Muscle layer of duodenum (tissue), 2 donors: ENCODE measurements around the gene MTHFD2.

ENCODE experiments used
- H3K27ac ChIP-seq: one replicate; pipeline ENCODE4 v1.7.0; 2013; ENCODE audit warnings: mild to moderate bottlenecking, low read length
- H3K27me3 ChIP-seq: one replicate; pipeline ENCODE4 v1.7.0; 2013; ENCODE audit warnings: low read depth, mild to moderate bottlenecking, control low read depth, low read length
- H3K36me3 ChIP-seq, 2 donors: one replicate each; pipeline ENCODE4 v1.7.0; 2013; ENCODE audit warnings: low read length in 2 of 2, control low read depth in 1 of 2, mild to moderate bottlenecking in 1 of 2; ENCODE audit not compliant: insufficient read depth in 2 of 2, control insufficient read depth in 1 of 2
- H3K4me1 ChIP-seq, 2 donors: one replicate each; pipeline ENCODE4 v1.7.0; 2013; ENCODE audit warnings: low read length in 2 of 2, mild to moderate bottlenecking in 2 of 2, control low read depth in 1 of 2, moderate library complexity in 1 of 2; ENCODE audit not compliant: insufficient read depth in 2 of 2, control insufficient read depth in 1 of 2
- H3K4me3 ChIP-seq, 2 donors: one replicate each; pipeline ENCODE4 v1.7.0; 2013; ENCODE audit warnings: low read length in 2 of 2, low read depth in 1 of 2, mild to moderate bottlenecking in 1 of 2
- H3K9me3 ChIP-seq, 2 donors: one replicate each; pipeline ENCODE4 v1.7.0; 2013; ENCODE audit warnings: low read length in 2 of 2, control low read depth in 1 of 2, mild to moderate bottlenecking in 1 of 2; ENCODE audit not compliant: control insufficient read depth in 1 of 2
- donor health status: healthy.

Gene MTHFD2

DNA sequence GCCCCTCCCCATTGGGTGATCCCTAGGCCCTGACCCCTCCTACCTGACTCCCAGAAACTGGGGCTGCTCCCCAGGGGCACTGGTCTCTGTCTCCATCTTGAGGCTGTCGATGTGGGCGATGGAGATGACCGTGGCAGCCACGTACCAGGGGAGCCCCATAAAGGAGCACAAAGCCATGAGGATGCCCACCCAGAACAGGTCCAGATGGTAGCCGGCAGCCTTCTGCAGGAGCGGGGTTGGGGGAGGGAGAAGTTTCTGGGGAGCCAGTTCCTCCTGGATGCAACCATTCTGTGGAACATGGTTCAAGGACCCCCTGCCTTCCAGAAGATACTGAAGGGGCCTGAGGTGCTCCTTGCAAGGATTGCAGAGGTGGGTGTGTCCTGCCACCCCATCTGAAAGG is 34.0 kb downstream of the MTHFD2 start:
- H3K4me1 ChIP-seq: no peaks in the 10 kb centered on the region
- H3K36me3 ChIP-seq: no peaks in the 10 kb centered on the region
- H3K27ac ChIP-seq: no peak overlapping the region
- no peaks in the 10 kb centered on the region for H3K9me3 ChIP-seq
- H3K27me3 ChIP-seq: no peaks in the 10 kb centered on the region
- H3K4me3 ChIP-seq: no peak overlapping the region

DNA sequence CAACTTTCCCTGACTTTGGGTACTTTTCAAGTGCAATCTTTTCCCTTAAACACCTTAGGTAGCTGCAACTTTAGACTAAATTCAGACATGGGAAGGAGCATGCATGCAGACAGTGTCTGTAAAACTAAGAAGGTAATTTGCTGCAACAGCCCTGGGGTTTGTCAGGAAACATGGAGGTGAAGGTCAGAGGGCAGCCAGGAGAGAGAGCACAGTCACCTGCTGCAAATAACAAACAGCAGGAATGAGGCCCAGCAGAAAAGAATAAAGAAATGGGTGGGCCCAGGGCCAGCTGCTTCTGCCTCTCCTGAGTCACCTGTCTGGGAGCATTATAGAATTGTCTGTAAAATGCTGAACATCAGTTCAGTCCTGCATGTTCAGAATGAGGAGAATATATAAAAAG is 35.2 kb downstream of the MTHFD2 start:
- Histone ChIP-seq H3K4me1 (no peaks in the 10 kb centered on the region), H3K27ac (no peak overlapping the region), H3K27me3 (no peaks in the 10 kb centered on the region), H3K9me3 (no peaks in the 10 kb centered on the region), H3K4me3 (no peak overlapping the region), H3K36me3 (no peaks in the 10 kb centered on the region)

DNA sequence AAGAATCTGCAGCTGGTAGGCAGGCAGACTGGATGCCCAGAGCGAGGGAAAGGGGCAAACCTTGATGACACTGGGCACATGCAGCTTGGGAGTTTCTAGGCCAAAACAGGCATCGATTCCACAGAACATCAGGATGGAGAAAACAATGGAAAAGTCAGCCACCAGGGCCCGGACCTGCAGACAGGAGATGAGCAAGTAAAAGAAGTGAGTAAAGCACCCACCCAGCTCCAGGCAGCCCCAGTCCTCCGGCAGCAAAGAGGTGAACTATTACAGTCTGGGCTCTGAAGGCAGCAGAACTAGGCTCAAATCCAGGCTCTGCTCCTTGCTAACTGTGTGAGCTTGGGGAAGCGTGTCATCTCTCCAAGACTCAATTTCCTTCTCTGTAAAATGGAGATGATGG is 36.6 kb downstream of the MTHFD2 start:
- Histone ChIP-seq H3K4me1 (no peaks in the 10 kb centered on the region), H3K36me3 (no peaks in the 10 kb centered on the region), H3K9me3 (no peaks in the 10 kb centered on the region), H3K4me3 (no peak overlapping the region), H3K27me3 (no peaks in the 10 kb centered on the region), H3K27ac (no peak overlapping the region)

DNA sequence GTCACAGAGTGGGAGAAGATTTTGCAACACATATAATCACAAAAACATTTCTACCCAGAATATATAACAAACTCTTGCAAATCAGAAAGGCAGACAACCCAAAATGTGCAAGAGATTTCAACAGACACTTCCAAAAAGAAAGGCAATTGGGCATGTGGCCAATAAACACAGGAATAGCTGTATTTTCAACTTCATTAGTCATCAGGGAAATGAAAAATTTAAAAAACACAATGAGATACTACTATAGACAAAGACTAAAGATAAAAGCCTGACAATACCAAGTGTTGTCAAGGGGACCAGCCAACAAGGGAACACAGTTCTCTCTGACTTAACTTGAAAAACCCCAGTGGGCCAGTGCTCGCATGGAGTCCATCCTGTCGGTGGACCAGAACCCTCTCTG is 40.5 kb downstream of the MTHFD2 start:
- Histone ChIP-seq H3K4me3 (no peak overlapping the region), H3K27me3 (no peaks in the 10 kb centered on the region), H3K9me3 (no peaks in the 10 kb centered on the region), H3K36me3 (no peaks in the 10 kb centered on the region), H3K27ac (no peak overlapping the region), H3K4me1 (no peaks in the 10 kb centered on the region)

DNA sequence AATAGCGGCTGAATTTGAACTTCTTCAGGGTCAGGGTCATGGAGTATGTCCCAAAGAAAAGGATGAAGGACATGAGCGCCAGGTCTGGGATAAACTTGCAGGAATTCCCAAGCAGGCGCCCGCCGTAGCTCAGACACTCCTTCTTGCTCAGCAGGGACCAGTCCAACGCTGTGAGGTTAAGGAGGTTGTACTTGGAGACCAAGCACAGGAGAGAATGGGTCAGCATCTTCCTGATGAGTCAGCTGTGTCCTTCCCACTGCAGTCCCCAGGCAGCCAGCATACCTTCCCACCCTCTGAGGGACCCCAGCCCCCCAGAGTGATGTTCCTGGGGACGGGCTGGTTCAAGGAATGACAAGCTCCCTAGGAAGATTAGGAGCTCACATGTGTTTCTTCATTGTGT is 40.9 kb downstream of the MTHFD2 start:
- no peak overlapping the region for H3K27ac ChIP-seq
- no peaks in the 10 kb centered on the region for H3K27me3 ChIP-seq
- H3K9me3 ChIP-seq: no peaks in the 10 kb centered on the region
- no peaks in the 10 kb centered on the region for H3K36me3 ChIP-seq
- H3K4me1 ChIP-seq: no peaks in the 10 kb centered on the region
- no peak overlapping the region for H3K4me3 ChIP-seq

DNA sequence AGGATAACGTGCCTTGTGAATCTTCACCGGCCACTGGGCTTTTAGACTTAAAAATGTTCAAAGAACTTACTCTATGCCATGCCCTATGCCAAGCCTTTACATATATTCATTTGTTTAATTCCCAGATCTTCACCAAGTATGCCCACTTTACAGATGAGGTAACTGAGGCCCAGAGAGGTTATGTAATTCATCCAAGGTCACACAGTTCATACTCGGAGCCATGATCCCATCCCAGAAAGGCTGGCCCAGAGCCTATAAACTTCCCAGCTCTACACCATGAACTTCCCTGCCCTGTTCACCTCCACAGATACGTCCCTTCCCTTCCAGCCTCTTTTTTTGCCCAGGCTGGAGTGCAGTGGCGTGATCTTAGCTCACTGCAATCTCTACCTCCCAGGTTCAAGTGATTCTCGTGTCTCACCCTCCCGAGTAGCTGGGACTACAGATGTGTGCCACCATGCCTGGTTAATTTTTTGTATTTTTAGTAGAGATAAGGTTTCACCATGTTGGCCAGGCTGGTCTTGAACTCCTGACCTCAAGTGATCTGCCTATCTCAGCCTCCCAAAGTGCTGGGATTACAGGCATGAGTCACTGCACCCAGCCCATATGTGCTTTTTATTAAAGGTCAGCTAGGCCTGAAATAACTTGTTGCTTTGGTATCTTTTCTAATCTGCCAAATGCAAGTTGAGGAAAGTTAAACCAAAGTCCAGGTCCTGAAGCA is 44.1 kb downstream of the MTHFD2 start:
- H3K36me3 ChIP-seq: peaks cover 0 to 3% of the 10 kb centered on the region in 2 donors
- H3K4me3 ChIP-seq: no peak overlapping the region
- no peak overlapping the region for H3K27ac ChIP-seq
- no peaks in the 10 kb centered on the region for H3K4me1 ChIP-seq
- no peaks in the 10 kb centered on the region for H3K27me3 ChIP-seq
- no peaks in the 10 kb centered on the region for H3K9me3 ChIP-seq

DNA sequence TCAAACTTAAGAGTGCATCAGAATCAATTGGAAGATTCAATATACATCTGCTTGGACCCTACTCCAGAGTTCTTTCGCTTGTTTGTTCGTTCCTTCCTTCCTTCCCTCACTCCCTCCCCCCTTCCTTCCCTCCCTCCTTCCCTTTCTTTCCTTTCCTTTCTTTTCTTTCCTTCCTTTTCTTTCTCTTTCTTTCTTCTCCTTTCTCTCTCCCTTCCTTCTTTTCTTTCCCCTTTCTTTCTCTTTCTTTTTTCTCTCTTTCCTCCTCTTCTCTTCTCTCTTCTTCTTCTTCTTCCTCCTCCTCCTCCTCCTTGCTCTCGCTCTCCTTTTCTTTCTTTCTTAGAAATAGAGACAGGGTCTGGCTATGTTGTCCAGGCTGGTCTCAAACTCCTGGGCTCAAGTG is 45.9 kb downstream of the MTHFD2 start:
- H3K9me3 ChIP-seq: no peaks in the 10 kb centered on the region
- no peaks in the 10 kb centered on the region for H3K27me3 ChIP-seq
- no peak overlapping the region for H3K27ac ChIP-seq
- peaks cover 0 to 3% of the 10 kb centered on the region in 2 donors for H3K36me3 ChIP-seq
- no peak overlapping the region for H3K4me3 ChIP-seq
- no peaks in the 10 kb centered on the region for H3K4me1 ChIP-seq

DNA sequence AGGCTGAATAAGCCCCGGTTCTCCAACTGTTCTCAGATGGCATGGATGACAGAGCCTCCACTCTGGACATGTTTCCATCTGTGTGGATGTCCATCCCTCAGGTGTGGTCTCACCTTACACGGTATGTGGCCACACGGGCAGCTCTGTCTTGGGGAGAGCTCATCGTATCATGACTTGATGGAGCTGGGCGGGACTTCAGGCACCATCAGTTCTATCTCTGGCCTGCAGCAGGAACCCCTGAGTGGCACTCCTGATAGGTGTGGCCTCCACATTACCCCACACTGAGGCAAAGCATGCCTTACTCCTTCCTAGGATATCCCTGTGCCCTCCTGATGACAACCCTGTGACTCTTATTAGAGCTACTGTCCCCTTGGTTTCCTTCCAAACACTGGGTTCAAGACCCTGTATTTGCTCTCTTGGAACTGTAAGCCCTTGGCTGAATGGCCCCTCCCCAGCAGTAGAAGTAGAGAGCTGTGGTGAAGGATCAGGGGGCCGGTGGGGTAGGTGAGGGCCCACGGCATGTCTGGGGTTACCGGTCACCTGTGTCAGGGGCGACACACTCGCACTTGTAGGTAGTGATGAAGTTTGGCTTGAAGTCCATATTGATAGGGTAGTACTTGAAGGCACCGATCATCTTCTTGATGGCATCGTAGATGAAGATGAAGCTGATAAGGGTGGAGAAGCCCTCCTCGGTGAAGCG is 48.2 kb downstream of the MTHFD2 start:
- Histone ChIP-seq H3K4me1 (no peaks in the 10 kb centered on the region), H3K27ac (no peak overlapping the region), H3K27me3 (no peaks in the 10 kb centered on the region), H3K4me3 (no peak overlapping the region), H3K9me3 (no peaks in the 10 kb centered on the region), H3K36me3 (peaks cover 0 to 3% of the 10 kb centered on the region in 2 donors)

DNA sequence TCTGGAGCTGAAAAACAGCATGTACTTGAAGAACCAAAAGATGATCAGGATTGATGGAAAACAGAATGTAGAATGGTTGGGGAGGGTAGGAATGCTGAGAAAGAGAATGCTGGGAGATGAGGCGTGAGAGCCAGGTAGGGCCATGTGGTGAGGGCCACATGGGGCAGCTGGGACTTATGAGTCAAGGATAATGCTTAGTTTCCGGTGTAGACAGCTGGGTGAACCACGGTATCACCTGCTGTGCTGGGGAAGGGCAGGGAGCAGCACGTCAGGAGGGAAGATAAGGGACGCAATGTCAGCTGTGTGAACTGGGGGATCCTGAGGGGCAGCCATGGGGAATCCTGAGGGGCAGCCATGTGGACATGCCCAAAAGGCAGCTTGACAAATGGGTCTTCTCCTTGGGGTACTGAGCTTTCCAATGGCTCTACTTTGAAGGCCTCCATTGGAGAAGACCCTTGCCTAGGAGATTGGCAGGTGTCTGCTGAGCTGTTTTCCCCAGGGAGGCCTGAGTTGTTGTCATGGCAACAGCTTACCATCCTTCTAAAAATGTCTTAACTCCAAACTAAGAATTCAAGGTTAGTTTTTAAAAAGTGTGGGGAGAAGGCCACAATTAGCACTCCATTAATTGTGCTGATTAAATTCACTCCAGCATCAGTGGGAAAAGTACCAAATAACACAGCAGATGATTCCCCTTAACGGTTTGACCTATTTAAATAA is 51.1 kb downstream of the MTHFD2 start:
- Histone ChIP-seq H3K27me3 (no peaks in the 10 kb centered on the region), H3K4me1 (no peaks in the 10 kb centered on the region), H3K36me3 (peaks cover 0 to 3% of the 10 kb centered on the region in 2 donors), H3K27ac (no peak overlapping the region), H3K4me3 (no peak overlapping the region), H3K9me3 (no peaks in the 10 kb centered on the region)

DNA sequence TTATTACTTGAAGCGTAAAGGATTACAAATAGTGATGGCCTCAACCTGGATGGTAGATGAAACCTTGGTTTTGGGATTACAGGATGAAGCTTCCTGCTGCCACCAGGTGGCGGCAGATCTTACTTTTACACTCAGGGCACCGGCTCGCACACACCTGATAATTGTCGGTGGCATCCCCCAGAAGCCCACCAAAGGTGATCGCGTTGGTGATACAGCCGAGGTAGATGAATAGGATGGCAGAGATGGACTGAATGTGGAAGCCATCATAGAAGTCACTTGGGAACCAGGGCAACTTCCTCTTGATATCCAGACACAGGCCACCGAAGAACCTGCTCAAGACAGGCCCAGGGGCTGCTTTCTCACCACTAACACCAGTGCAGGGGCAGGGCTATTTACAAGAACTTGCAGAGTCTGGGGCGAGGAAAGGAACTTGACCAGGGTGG is 51.8 kb downstream of the MTHFD2 start:
- Histone ChIP-seq H3K27me3 (no peaks in the 10 kb centered on the region), H3K27ac (no peak overlapping the region), H3K4me3 (no peak overlapping the region), H3K4me1 (no peaks in the 10 kb centered on the region), H3K36me3 (peaks cover 0 to 3% of the 10 kb centered on the region in 2 donors), H3K9me3 (no peaks in the 10 kb centered on the region)

DNA sequence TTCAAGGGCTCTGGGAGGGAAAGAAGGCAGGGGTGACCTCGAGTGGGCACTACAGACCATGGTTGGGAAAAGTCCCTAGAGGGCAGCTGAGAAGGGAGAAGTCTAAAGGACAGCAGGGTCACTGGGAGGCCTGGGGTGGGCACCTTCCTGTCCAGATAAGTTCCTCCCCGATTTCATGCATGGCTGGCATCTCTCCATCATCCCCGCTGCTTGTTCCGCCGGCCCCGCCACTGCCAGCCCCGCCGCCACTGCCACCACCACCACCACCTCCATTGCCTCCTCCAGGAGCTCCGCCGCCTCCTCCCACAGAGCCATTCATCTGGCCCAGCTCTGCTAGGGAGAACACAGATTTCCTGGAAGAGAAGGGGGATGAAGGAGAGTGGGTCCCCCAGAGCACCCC is 53.6 kb downstream of the MTHFD2 start:
- no peaks in the 10 kb centered on the region for H3K4me1 ChIP-seq
- H3K4me3 ChIP-seq: no peak overlapping the region
- H3K9me3 ChIP-seq: no peaks in the 10 kb centered on the region
- H3K27me3 ChIP-seq: no peaks in the 10 kb centered on the region
- peaks cover 0 to 6% of the 10 kb centered on the region in 2 donors for H3K36me3 ChIP-seq
- H3K27ac ChIP-seq: no peak overlapping the region
